Vagina (tissue), 2 donors: Measurements from ENCODE around the gene OR5AP2. TPM values are rescaled to one million over a fixed set of nuclear protein-coding genes. Genes with fewer than 3 reads are reported as not detected.
"Not testable (repeated sequence)": the region's sequence is repeated elsewhere in the genome, so short reads cannot be mapped to it uniquely, and the experiment has no call there.

ENCODE experiments used
- DNase-seq, 2 donors: peaks; one replicate each; pipeline ENCODE4 v3.0.0-alpha.2; 2017; ENCODE audit errors: extremely low spot score in 2 of 2
- H3K27ac ChIP-seq: fragments of 200-600 bp; sonication (generic); one replicate; pipeline ENCODE4 v1.5.1; 2019
- H3K27me3 ChIP-seq: fragments of 200-600 bp; sonication (generic); one replicate; pipeline ENCODE4 v1.5.1; 2019
- H3K36me3 ChIP-seq, 2 donors: fragments of 200-600 bp; sonication (generic); one replicate each; pipeline ENCODE4 v1.5.1; 2017 to 2019
- H3K4me1 ChIP-seq: fragments of 200-600 bp; sonication (generic); one replicate; pipeline ENCODE4 v1.5.1; 2019
- H3K4me3 ChIP-seq, 2 donors: fragments of 200-600 bp; sonication (generic); 1 replicate in 1 of 2; 2 replicates in 1 of 2; pipeline ENCODE4 v1.5.1; 2016 to 2019
- H3K9me3 ChIP-seq: fragments of 200-600 bp; sonication (generic); one replicate; pipeline ENCODE4 v1.5.1; 2019
- CTCF ChIP-seq, 3 experiments: fragments of 450-650 bp in 2 of 3; fragments of 200-600 bp in 1 of 3; sonication (generic) in 1 of 3; IDR thresholded peaks; one replicate each; pipeline ENCODE4 v1.5.1; 2017 to 2019; ENCODE audit warnings: antibody characterized with exemption in 3 of 3, mild to moderate bottlenecking in 2 of 3, moderate library complexity in 2 of 3
- POLR2A ChIP-seq, 2 donors: fragments of 450-650 bp; IDR thresholded peaks; one replicate each; pipeline ENCODE4 v1.6.1; 2017; ENCODE audit warnings: antibody characterized with exemption in 2 of 2, mild to moderate bottlenecking in 2 of 2, moderate library complexity in 2 of 2
- POLR2AphosphoS5 ChIP-seq, 2 donors: sonication (generic); formaldehyde crosslinking; IDR thresholded peaks; one replicate each; pipeline ENCODE4 v1.9.0; 2017; ENCODE audit warnings: antibody characterized with exemption in 2 of 2, mild to moderate bottlenecking in 2 of 2, low read depth in 1 of 2; ENCODE audit not compliant: insufficient read depth in 1 of 2
- intact Hi-C: fragments of 100-400 bp; cut with DNase I; formaldehyde crosslinking; loops from one replicate; pipeline ENCODE4 v1.15.1; 2023
- total RNA-seq: library from RNA; depleted of rRNA; stranded (reverse); fragments of >200 nt; gene quantifications from one replicate; pipeline ENCODE4 v1.2.3, GENCODE V29; 2016

OR5AP2 gene
- total RNA-seq, result not detected

GRCh38 chr11:56642339-56642738 is at the start of gene OR5AP2:
Gene OR5AP2 (minus strand): TSS chr11:56642439. CDS start chr11:56642439, 0 bp downstream.
- TF ChIP-seq POLR2A (IDR thresholded peaks at IDR 0.05), result no peak
- no peak for TF ChIP-seq CTCF (IDR thresholded peaks at IDR 0.05)
- no peak for TF ChIP-seq POLR2AphosphoS5 (IDR thresholded peaks at IDR 0.05; ENCODE audit: insufficient read depth in 1 of 2, low read depth in 1 of 2)

GRCh38 chr11:56691179-56691578 is 48.9 kb upstream of the OR5AP2 start:
- H3K27me3 ChIP-seq, DNase-seq, H3K27ac ChIP-seq, H3K4me1 ChIP-seq, H3K36me3 ChIP-seq, intact Hi-C loops, H3K9me3 ChIP-seq, H3K4me3 ChIP-seq: not testable (repeated sequence)

More at GRCh38 chr11:56642339-56642738, at the start of gene OR5AP2:
- Histone ChIP-seq H3K4me3 (no peak within 1 kb of the TSS), H3K4me1 (no peaks in the 10 kb centered on the region), H3K9me3 (no peaks in the 10 kb centered on the region), H3K27me3 (no peaks in the 10 kb centered on the region), H3K36me3 (no peaks in the 10 kb centered on the region), H3K27ac (no peak within 1 kb of the TSS)
- intact Hi-C loops, result no loop called here
- DNase-seq, result no peak

- no peak overlapping the region for H3K4me3 ChIP-seq
- H3K4me1 ChIP-seq, result no peaks in the 10 kb centered on the region
- H3K9me3 ChIP-seq, result no peaks in the 10 kb centered on the region
- TF ChIP-seq POLR2A (IDR thresholded peaks at IDR 0.05) (no peak), CTCF (IDR thresholded peaks at IDR 0.05) (no peak), POLR2AphosphoS5 (IDR thresholded peaks at IDR 0.05; ENCODE audit: insufficient read depth in 1 of 2, low read depth in 1 of 2) (no peak)
- DNase-seq, result no peak
- no peaks in the 10 kb centered on the region for H3K36me3 ChIP-seq
- intact Hi-C loops, result no loop called here
- no peak overlapping the region for H3K27ac ChIP-seq
- no peaks in the 10 kb centered on the region for H3K27me3 ChIP-seq
Observed at GRCh38 chr11:56688554-56689100, 46.4 kb upstream of the OR5AP2 start.

- DNase-seq, result no peak
- no peak overlapping the region for H3K27ac ChIP-seq
- intact Hi-C loops, result no loop called here
Observed at GRCh38 chr11:56670984-56671383, 28.7 kb upstream of the OR5AP2 start.

GRCh38 chr11:56663386-56663785 is 21.1 kb upstream of the OR5AP2 start, which contains the start of gene OR5AR1:
Gene OR5AR1 (plus strand): TSS chr11:56663686. CDS start chr11:56663686, 0 bp downstream.
- intact Hi-C loops, result no loop called here
- Histone ChIP-seq H3K4me1 (no peaks in the 10 kb centered on the region), H3K36me3 (no peaks in the 10 kb centered on the region), H3K4me3 (no peak within 1 kb of the TSS), H3K27ac (no peak within 1 kb of the TSS), H3K9me3 (no peaks in the 10 kb centered on the region), H3K27me3 (no peaks in the 10 kb centered on the region)
- no peak for TF ChIP-seq POLR2A (IDR thresholded peaks at IDR 0.05)
- no peak for TF ChIP-seq POLR2AphosphoS5 (IDR thresholded peaks at IDR 0.05; ENCODE audit: insufficient read depth in 1 of 2, low read depth in 1 of 2)
- no peak for TF ChIP-seq CTCF (IDR thresholded peaks at IDR 0.05)
- DNase-seq, result no peak

More at GRCh38 chr11:56670984-56671383, 28.7 kb upstream of the OR5AP2 start:
- H3K4me3 ChIP-seq, result no peak overlapping the region
- no peaks in the 10 kb centered on the region for H3K9me3 ChIP-seq
- no peaks in the 10 kb centered on the region for H3K27me3 ChIP-seq
- no peak for TF ChIP-seq POLR2AphosphoS5 (IDR thresholded peaks at IDR 0.05; ENCODE audit: insufficient read depth in 1 of 2, low read depth in 1 of 2)
- no peak for TF ChIP-seq CTCF (IDR thresholded peaks at IDR 0.05)
- no peak for TF ChIP-seq POLR2A (IDR thresholded peaks at IDR 0.05)
- H3K4me1 ChIP-seq, result no peaks in the 10 kb centered on the region
- no peaks in the 10 kb centered on the region for H3K36me3 ChIP-seq
